Activated CD4-positive, CD25-positive, alpha-beta regulatory T cell treated with anti-CD3 and anti-CD28 coated beads, Interleukin-2, amount 50 U/mL, for 24 hours (primary cell): Measurements from ENCODE around the gene KCTD12.

ENCODE experiments used
- ATAC-seq, 2 donors: fragments of 150-1000 bp; cut with Tn5 transposase; one replicate each; pipeline ENCODE4 v1.10.0; 2021; ENCODE audit warnings: mild to moderate bottlenecking in 1 of 2, moderate library complexity in 1 of 2

Gene KCTD12

DNA sequence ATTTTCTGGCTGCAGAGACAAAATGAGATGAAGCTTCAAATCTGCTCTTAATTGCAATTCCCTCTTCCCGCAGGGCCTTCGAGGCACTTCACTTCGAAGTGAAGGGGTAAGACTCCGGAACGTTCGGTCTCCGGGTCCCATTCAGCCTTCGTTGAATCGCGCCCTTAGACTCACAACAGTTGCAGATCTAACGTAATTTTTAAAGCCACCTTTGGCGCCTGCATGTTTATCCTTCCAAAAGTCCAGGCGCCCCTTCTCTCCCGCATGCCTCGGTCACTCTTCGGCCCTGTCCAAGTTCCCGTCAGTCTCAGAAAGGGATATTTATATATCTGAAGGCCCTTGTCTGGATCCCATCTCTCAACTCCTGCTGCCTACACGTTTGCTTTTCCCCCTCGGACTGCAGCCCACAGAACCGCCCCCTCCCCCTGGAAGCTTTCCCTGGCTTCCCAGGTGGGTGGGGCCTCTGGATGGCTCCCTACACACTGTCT is 915 bp upstream of the KCTD12 start:
- ATAC-seq = no peak

GRCh38 chr13:76886005-76886291 is 257 bp downstream of the KCTD12 start:
- ATAC-seq = no peak

GRCh38 chr13:76885203-76886004 is 801 bp downstream of the KCTD12 start:
- peak; percentile 57 to 62 for ATAC-seq

DNA sequence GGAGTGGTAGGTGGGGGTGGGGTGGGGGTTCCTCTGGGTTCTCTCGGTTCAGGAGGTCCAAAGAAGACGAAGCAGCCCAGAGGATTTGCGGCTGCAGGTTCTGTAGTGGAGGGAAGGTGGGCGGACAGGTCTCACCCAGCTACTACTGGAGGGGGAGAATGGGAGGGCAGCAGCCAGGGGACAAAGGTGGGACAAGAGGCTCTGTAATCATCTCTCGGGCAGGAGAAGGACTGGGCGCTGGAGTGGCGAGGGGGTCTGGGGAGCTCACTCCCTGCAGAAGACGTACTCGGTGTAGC is 1.4 kb downstream of the KCTD12 start:
- ATAC-seq = no peak

DNA sequence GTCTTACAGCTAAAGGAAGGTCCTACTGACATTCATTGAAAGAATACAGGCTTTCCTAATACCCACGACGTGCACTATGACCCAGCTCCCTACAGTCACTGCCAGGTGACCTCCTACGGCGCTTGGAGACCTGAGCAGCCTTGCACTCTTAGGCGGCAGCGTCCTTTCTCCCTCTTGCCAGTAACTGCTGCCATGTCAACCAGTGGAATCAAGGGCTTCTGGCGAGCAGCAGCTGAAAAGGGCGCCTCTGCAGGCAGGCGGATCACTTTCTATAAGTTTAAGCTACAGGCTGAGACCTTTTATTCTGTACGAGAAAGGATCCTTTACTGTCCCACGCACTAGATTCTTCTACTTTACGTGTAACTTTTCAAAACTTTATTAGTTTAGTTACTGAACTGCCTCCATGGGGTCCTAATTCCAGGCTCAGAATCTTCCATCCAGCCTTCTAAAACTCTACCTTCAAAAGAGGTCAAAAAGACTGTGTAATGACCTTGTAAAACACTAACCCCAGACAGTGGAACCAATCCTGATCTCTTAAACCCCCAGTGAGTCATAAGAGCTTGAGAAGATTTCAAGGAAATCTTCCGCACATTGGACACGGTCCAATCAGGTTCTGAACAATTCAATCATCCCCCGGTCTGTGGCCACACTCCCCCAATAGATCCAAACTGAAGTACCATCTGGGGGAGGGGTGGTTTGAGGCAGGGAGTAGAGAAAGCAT is 1.9 kb downstream of the KCTD12 start:
- no peak for ATAC-seq

GRCh38 chr13:76883236-76883635 is 3.0 kb downstream of the KCTD12 start:
- no peak for ATAC-seq

DNA sequence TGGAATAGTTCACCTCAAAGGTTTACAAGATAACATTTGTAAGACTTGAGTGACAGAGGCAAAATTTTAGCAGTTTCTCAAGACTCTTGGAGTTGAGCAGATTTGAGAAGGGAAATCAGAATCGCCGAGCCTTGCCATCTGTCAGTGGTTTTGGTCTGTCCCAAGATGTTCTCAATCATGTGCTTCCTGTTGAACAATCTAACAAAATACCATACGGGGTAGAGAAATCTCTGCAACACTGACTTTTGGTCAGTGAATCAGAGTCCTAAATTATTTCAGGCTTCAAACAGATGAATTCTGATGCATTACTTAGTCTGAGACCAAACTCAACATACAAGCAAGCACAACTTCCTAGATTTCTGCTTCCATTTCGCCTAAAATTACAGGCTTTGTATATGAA is 3.8 kb downstream of the KCTD12 start:
- no peak for ATAC-seq

- ATAC-seq = no peak
Measured at GRCh38 chr13:76879883-76880270, 6.3 kb downstream of the KCTD12 start.

- ATAC-seq = peak; percentile 99 to 100
Measured at GRCh38 chr13:76879203-76879882, 6.9 kb downstream of the KCTD12 start.

DNA sequence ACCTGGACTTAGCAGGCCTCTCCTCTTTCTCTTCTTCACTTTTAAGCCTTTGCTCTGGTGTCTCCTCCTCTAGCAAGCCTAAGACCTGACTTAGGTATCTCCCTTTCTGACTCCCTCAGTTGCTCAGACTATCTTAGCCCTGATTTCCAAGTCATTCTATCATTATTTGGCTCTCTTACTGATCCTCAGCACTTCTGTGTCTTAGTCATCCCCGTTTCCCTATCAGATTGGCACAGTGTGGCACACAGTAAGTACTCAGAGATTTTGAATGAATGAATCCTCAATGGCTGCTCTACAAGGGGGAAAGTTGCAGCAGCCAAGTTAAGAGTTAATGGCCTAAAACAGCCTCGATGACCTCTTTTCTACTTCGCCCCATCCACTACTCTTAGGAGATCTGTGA is 8.2 kb downstream of the KCTD12 start:
- no peak for ATAC-seq

GRCh38 chr13:76875271-76875815 is 10.9 kb downstream of the KCTD12 start:
- no peak for ATAC-seq

DNA sequence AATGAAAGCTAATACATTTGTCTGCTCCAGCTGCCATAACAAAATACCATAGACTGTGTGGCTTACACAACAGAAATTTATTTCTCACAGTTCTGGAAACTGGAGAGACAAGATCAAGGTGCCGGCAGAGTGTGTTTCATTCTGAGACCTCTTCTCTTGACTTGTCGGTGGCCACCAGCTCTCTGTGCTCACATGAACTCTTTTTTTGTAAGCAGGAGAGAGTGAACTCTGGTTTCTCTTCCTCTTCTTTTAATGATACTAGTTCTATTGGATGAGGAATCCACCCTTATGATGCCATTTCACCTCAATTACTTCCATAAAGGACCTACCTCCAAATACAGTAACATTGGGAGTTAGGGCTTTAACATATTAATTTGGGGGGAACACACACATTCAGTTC is 11.7 kb downstream of the KCTD12 start:
- ATAC-seq = no peak

DNA sequence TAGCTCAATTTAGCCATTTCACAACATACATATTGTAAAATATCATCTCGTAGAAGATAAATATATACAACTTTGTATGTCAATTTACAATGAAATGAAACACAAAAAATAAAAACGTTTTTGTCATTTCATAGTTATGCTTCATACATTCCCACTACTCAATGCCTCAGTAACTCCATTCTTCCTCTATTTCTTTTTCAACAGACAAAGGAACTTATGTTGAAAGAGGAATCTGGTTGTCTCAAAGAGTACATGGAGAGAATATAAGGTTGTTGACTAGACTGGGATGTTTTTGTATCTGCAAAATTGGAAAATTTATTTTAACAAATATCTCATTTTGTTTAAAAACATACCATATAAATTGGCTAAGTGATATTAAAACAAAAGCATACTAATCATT is 12.8 kb downstream of the KCTD12 start:
- ATAC-seq = no peak

GRCh38 chr13:76872675-76873074 is 13.5 kb downstream of the KCTD12 start:
- no peak for ATAC-seq

DNA sequence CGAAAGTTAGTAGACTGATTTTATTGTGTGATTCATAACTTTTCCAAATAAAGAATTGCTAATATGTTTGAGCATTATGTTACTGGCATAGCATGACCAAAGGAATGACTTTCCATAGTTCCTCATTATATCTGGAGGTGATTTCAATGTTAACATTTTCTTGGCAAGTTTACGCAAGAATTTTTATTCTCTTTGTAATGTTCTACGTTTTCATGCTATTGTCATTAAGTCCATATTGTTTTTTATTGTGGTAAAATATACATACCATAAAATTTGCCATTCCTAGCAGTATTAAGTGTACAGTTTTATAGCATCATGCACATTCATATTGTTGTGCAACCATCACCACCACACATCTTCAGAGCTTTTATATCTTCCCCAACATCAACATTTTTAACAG is 14.8 kb downstream of the KCTD12 start:
- ATAC-seq = no peak

- ATAC-seq = no peak
Measured at GRCh38 chr13:76868371-76868770, 17.8 kb downstream of the KCTD12 start.

DNA sequence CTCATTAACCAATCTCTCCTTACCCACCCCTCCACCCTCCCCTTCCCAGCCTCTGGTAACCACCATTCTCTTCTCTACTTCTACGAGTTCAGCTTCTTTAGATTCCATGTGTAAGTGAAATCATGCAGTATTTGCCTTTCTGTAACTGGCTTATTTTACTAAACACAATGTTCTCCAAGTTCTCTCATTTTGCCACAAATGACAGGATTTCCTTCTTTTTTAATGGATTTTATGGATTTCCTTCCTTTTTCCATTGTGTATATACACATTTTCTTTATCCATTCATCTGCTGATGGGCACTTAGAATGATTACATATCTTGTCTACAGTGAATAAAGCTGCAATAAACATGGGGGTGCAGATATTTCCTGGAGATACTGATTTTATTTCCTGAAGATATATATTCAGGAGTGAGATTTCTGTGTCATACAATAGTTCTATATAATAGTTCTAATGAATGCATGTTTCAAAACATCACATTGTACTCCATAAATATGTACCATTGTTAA is 20.2 kb downstream of the KCTD12 start:
- no peak for ATAC-seq

GRCh38 chr13:76865109-76865508 is 21.1 kb downstream of the KCTD12 start:
- ATAC-seq = no peak

DNA sequence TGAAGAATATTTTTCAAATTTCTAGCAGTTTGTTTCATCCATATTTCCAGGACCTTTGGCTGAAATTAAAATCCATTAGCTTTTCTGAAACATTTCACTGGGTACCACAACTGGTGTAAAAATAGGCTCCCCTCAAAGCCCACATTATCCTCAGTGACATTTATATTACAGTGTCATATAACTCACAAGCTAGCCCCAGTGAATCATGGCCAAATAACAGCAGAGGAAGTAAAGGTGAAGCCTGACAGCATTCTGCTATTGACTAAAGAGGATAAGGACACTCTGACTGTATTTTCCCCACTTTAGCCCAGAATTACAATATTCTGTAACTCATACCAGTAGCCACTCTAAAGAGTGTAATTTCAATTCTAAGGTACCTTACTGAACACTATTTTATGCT is 21.9 kb downstream of the KCTD12 start:
- no peak for ATAC-seq

DNA sequence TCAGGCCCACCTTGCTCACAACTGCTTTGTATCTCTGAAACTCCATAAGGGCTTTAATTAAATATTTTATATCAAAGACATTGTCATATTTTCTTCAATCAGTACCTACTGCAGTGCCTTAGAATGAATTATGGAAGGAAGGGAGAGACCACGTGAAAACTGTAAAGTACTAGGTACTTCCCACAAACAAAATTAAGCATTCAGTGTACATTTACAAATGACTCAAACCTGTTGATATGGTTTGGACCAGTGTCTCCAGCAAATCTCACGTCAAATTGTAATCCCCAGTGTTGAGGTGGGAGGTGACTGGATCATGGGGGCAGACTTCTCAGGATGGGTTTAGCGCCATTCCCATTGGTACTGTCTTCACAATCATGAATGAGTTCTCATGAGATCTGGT is 23.2 kb downstream of the KCTD12 start:
- no peak for ATAC-seq

- ATAC-seq = no peak
Measured at GRCh38 chr13:76861859-76862258, 24.3 kb downstream of the KCTD12 start.

GRCh38 chr13:76860706-76861105 is 25.5 kb downstream of the KCTD12 start:
- ATAC-seq = no peak

GRCh38 chr13:76854894-76855293 is 31.3 kb downstream of the KCTD12 start:
- ATAC-seq = no peak
